ENCODE data around the gene COL4A1. TPM values are rescaled to one million over a fixed set of nuclear protein-coding genes. Genes with fewer than 3 reads are reported as not detected.

COL4A1 gene
- total RNA-seq, 2 donors from 2014 or later: 80.4 to 253 TPM

GRCh38 chr13:110336108-110336507 lies 29.2 kb upstream of the COL4A1 start:
- Histone ChIP-seq H3K27me3 (no peaks in the 10 kb centered on the region), H3K4me1 (peaks cover 2% of the 10 kb centered on the region), H3K9me3 (no peaks in the 10 kb centered on the region), H3K4me3 (no peak overlapping the region), H3K36me3 (replicated peaks in 1 of 2; ENCODE audit: insufficient read depth in 1 of 2, low read depth in 2 of 2) (no peaks in the 10 kb centered on the region), H3K27ac (no peak overlapping the region)
- TF ChIP-seq POLR2A (IDR thresholded peaks at IDR 0.05) (no peak), CTCF (IDR thresholded peaks at IDR 0.05) (no peak)
- ATAC-seq: no peak
- no peak for DNase-seq
- WGBS, 2 donors: 87 to 88% methylated on average over 9 of the region's 9 CpGs
- intact Hi-C loops (cut with DNase I): no loop called here

GRCh38 chr13:110334841-110335490 lies 28.0 kb upstream of the COL4A1 start:
- TF ChIP-seq CTCF (IDR thresholded peaks at IDR 0.05) (no peak), POLR2A (IDR thresholded peaks at IDR 0.05) (no peak)
- Histone ChIP-seq H3K36me3 (replicated peaks in 1 of 2; ENCODE audit: insufficient read depth in 1 of 2, low read depth in 2 of 2) (no peaks in the 10 kb centered on the region), H3K9me3 (no peaks in the 10 kb centered on the region), H3K27me3 (no peaks in the 10 kb centered on the region), H3K4me1 (no peaks in the 10 kb centered on the region), H3K27ac (no peak overlapping the region), H3K4me3 (no peak overlapping the region)
- DNase-seq (no peak), ATAC-seq (no peak)
- WGBS, 2 donors: 70 to 73% methylated on average over 11 of the region's 11 CpGs
- intact Hi-C loops (cut with DNase I): no loop called here

GRCh38 chr13:110334256-110334655 lies 27.3 kb upstream of the COL4A1 start:
- H3K4me1 ChIP-seq: no peaks in the 10 kb centered on the region
- no peak overlapping the region for H3K4me3 ChIP-seq
- ATAC-seq: no peak

GRCh38 chr13:110333837-110334236 lies 26.9 kb upstream of the COL4A1 start:
- no peaks in the 10 kb centered on the region for H3K9me3 ChIP-seq
- no peak for TF ChIP-seq POLR2A (IDR thresholded peaks at IDR 0.05)
- TF ChIP-seq CTCF (IDR thresholded peaks at IDR 0.05): no peak
- no peak for ATAC-seq
- WGBS, 2 donors: 57 to 75% methylated on average over 7 to 12 of the region's 12 CpGs
- H3K4me1 ChIP-seq: no peaks in the 10 kb centered on the region
- no peak overlapping the region for H3K4me3 ChIP-seq
- intact Hi-C loops (cut with DNase I): no loop called here
- H3K27me3 ChIP-seq: no peaks in the 10 kb centered on the region
- H3K27ac ChIP-seq: no peak overlapping the region
- DNase-seq: no peak
- no peaks in the 10 kb centered on the region for H3K36me3 ChIP-seq (replicated peaks in 1 of 2; ENCODE audit: insufficient read depth in 1 of 2, low read depth in 2 of 2)

More at GRCh38 chr13:110334256-110334655, 27.3 kb upstream of the COL4A1 start:
- no peaks in the 10 kb centered on the region for H3K27me3 ChIP-seq
- no peak for TF ChIP-seq POLR2A (IDR thresholded peaks at IDR 0.05)
- no peak for TF ChIP-seq CTCF (IDR thresholded peaks at IDR 0.05)
- no peak overlapping the region for H3K27ac ChIP-seq
- no peaks in the 10 kb centered on the region for H3K36me3 ChIP-seq (replicated peaks in 1 of 2; ENCODE audit: insufficient read depth in 1 of 2, low read depth in 2 of 2)
- H3K9me3 ChIP-seq: no peaks in the 10 kb centered on the region
- DNase-seq: no peak
- intact Hi-C loops (cut with DNase I): no loop called here
- whole genome bisulfite sequencing, 2 donors: 77 to 86% methylated on average over 8 of the region's 8 CpGs

DNA sequence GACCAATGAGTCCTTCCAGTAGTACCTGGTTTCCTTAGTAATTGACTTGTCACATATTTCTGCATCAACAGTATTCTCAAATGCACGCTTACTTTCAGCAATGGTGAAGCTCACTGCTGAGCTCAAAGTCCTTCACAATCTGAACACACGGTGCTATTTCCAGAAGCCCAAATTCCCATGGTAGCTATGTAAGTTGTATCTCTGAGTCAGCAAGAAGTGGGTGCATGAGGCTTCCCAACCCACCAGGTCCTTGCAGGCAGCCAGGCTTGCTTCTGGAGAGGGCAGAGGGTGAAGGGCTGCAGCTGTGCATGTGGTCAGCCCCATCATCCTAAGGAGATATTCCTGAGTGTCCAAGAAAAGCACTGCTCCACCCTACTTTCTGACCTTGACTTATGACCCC lies 25.8 kb upstream of the COL4A1 start:
- no peaks in the 10 kb centered on the region for H3K27me3 ChIP-seq
- intact Hi-C loops (cut with DNase I): no loop called here
- H3K36me3 ChIP-seq (replicated peaks in 1 of 2; ENCODE audit: insufficient read depth in 1 of 2, low read depth in 2 of 2): no peaks in the 10 kb centered on the region
- no peaks in the 10 kb centered on the region for H3K4me1 ChIP-seq
- TF ChIP-seq POLR2A (IDR thresholded peaks at IDR 0.05) (no peak), CTCF (IDR thresholded peaks at IDR 0.05) (no peak)
- DNase-seq (no peak), ATAC-seq (no peak)
- H3K9me3 ChIP-seq: no peaks in the 10 kb centered on the region
- 58 to 72% methylated on average over 2 of the region's 2 CpGs for WGBS, 2 donors
- no peak overlapping the region for H3K27ac ChIP-seq
- no peak overlapping the region for H3K4me3 ChIP-seq
